Stimulated activated CD8-positive, alpha-beta memory T cell treated with anti-CD3 and anti-CD28 coated beads, Interleukin-15, amount 100 ng/mL, for 1 hour (primary cell): ENCODE data around the gene KRTAP5-3.

Experiments
- DNase-seq: peaks from one replicate; pipeline ENCODE4 v3.0.0-alpha.2; 2020; ENCODE audit warnings: low read depth

KRTAP5-3 gene

DNA sequence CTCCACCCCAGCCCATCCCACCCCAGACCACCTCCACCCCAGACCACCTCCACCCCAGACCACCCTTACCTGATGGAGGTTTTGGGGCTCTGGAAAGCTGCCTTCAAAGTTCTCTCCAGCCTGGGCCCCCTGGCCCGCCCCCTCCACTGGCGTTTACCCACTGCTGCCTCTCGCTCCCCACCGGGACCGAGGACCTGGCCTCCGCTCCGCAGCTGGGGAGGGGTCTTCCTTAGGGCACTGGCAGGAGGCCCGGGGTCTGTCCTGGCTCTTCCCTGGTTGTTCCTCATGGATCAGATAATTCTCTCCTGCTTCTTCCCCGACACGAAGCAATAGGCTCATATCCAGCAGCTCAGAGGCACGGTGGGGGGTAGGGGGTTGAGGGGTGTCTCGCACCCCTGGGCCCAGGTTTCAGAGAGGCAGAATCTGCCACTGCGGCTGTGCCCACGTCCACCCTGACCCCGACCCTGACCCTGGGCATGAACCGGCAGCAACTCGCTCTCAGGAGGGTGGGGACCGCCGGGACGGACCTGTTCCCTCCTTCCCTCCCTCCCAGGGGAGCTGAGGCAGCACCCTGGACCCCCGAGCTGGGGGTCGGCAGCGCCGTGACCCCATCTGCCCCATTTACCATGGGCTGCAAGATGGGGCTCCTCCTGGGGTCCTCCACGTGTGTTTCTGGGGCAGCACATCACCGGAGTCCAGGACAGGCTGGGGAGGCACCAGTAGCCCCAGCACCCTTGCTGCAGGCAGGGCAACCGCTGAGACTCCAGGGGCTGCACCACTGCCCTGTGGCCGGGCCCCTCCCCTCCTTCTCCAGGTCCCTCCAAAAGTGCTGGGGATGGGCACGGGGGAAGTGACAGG lies 34.3 kb upstream of the KRTAP5-3 start:
- DNase-seq = no peak

DNA sequence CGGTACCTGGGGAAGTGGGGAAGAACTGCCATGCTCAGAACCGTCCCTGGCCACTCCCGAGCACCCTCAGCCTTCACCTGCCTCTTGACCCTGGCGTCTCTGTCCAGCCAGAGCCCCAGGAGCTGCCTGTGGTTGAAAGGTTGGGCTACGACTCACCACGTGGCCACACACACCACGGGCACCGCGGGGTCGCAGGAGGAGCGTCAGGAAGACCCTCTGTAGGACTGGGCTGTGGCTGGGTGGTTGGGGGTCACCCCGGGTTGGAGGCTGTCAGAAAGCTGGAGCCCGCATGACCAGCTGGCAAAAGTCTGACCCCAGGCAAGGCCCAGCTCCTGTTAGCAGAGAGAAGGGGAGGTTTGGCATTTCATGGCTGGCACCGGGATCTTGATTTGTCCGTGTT lies 32.8 kb upstream of the KRTAP5-3 start:
- no peak for DNase-seq

DNA sequence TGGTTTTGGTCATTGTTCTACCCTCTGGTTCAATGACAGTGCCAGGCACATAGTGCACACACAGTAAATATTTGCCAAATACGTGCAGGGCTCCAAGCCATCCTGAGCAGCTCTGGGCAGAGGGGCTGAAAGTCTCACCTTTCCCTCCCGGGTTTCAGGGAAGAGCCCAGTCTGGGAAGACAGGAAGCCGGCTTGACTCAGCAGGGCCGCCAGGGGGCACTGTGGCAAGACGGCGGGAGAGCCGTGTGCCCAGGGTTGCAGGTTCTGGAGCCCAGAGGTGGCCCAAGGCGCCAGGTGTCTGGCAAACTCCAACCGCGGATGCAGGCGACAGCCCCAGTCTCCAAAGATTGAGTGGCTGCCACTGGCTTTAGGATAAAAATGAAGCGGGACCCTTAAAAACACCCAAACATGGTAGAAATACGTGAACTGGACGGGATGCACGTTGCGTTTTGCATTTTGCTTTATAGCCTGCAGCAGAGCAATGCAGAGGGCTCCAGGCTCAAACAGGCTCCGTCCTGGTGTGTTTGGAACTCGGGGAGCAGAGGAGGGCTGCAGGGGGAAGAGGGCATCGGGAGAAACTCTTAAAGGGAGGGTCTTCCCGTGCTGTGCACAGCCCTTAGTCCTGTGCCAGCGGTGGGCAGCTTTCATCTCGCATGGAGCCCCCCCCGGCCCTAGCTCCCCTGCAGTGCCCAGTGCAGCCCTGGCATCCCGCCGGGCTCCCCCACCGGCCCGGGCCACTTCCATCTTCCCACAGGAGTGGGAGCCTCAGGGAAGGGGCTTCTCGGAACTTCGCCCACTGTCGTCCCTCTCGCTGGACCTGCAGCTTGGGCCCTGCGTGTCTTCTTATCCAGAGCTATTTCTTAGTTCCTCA lies 32.0 kb upstream of the KRTAP5-3 start:
- DNase-seq = no peak

DNA sequence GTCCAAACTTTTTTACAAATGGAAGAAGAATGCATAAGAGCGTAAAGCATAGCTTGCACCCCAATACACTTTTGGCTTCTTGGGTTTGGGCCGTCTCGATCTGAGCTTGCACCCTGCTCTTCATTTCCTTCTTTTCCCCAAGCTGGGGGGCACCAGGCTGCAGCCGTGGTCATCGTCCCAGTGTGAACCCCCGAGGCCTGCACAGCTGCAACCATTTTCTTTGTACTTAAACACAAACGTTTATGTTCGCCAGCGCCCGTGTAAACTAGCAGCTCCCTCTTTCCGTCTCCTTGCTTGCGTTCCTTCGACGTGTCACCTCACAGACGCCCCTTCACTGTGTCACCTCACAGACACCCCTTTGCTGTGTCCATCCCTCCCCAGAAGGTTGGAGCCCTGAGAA lies 31.4 kb upstream of the KRTAP5-3 start:
- DNase-seq = no peak

DNA sequence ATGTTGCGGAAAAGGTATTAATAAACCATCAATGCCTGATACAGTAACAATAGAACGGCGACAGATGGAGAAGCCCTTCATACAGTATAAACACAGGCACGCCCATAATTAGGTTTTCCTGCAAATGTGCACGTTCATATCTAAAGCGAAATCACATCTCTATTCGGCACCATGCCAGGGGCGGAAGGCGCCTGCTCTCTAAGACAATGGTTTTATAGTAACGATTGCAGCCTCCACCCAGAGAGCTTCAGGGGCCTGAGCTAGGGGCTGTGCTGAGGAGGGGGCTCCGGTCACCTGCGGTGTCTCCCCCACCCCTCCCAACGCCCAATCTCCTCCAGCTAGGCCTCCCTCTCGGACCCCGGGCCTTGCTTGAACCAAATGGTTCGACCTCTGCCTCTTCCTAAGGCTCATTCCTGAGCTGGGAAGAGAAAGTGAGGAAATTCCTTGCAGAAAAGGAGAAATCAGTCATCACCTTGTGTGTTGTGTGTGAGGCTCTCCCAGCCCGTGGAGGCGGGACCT lies 30.9 kb upstream of the KRTAP5-3 start:
- DNase-seq = no peak

DNA sequence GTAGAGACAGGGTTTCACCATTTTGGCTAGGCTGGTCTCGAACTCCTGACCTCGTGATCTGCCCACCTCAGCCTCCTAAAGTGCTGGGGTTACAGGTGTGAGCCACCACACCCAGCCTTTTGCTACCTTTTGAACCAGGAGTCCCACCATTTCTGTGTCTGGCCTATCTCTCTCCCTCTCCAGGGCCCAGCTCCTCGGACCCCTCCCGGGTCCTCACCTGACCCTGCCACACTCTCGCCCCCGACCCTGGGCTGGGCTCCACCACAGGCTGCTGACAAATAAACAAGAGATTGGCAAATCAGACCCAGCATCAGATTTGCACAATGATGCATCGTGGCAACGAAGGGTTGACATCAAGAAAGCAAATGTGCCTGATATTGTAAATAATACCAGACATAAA lies 30.1 kb upstream of the KRTAP5-3 start:
- DNase-seq = no peak

DNA sequence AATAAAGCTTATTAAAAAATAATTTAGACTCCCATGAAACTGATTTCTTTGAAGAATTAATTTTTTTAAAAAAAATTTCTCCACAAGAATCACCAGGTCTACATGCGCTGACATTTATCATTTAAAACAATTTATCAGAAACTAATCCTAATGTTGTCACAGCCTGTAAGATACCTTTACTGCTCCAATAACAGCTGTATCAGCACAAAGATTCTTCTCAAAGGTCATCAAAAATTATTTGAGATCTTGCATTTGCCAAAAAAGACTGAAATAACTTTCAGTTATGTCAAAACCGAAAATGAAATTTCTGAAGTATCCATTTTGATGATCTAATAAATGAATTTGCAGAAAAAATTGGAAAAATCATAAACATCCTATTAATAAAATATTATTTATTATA lies 29.4 kb upstream of the KRTAP5-3 start:
- DNase-seq = no peak

DNA sequence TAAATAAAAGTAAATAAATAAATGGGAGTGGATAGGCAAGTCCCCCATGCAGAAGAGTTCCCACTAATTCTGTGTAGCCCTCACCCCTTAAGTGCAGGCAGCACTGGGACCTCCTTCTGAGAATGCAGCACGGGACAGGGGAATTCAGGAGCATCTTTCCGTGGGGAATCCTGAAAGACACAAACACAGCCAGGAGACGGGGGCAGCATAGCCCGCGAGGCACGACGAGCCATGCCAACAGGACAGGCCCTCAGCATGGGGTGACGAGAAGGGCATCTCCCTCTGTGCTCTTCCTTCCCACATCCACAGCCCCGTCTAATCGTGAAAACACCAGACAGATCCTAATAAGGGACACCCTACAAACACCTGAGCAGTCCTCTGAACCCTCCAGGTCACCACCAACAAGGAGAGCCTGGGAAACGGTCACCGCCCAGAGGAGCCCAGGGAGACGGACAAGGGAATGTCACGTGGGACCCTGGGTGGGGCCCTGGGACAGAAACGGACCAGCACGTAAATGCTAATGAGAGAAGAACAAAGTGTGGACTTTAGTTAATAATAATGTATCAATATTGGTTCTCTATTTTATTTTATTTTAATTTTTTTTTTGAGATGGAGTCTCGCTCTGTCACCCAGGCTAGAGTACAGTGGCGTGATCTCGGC lies 28.2 kb upstream of the KRTAP5-3 start:
- no peak for DNase-seq

DNA sequence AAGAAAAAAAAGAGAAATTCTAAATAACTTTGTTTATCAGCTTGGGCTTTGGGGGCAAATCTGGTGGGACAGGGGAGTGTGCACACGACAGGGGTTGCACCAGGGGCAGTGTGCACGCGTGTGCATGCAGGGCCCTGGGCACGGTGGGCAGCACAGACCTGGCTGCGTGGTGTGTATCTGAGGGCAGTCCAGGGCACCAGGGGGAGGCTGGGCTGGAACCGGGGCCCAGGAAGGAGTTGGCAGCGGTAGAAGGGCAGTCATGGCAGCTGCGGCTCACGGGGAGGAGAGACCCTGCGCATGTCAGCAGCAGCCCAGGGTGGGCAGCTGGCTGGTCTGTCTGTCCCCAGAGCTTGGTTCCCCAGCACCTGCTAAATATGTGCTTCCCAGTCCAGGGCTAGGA lies 25.6 kb upstream of the KRTAP5-3 start:
- no peak for DNase-seq

DNA sequence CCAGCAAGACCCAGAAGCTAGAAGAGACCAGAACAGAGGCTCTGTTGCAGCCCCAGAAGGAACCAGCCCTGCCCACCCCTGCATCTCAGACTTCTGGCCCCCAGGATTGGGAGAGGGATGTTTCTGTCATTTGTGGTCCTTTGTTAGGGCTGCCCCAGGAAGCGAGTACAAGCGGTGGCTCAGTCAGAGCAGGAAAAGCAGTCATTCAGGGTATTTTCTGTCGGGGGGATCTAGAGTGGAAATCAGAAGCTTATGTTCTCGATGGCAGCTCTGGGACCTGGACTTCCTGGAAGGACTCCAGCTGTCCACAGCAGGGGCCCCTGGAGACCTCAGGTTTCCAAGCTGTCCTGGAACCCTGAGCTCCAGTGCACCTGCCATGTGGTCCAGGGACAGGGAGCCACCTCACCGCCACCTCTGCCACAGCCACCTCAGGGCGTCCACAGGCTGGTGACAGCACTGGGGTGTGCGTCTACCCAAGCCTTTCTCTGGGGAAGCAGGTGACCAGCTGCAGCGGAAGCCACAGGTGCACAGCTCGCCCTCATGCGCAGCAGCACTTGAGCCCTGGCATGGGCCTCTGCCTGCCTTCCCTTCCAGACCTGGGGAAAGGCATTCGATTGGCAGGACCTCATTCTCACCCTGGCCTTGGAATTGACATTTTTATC lies 23.9 kb upstream of the KRTAP5-3 start:
- DNase-seq = no peak

DNA sequence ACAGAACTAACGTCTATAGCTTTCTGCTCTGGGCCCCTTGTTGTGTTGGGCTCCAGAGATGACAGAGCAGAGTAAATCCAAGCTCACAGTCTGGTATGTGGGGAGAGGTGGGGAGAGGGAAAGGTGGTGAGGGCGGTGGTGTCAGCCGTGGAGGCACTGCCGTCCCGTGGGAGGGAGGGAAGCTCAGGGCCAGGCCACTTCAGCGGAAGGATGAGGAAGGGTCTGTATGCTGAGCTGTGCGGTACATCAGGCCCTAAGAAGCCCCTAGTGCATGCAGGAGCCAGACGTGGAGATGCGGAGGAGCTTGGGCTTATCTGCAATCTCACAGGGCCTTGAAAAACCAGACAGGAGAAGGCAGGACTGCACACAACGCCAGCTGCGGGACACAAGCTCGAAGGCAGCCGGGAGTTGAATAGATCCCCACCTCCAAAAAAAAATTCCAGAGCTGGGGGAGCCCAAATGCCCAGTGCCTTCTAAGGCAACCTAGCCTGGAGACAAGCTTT lies 22.9 kb upstream of the KRTAP5-3 start:
- no peak for DNase-seq

DNA sequence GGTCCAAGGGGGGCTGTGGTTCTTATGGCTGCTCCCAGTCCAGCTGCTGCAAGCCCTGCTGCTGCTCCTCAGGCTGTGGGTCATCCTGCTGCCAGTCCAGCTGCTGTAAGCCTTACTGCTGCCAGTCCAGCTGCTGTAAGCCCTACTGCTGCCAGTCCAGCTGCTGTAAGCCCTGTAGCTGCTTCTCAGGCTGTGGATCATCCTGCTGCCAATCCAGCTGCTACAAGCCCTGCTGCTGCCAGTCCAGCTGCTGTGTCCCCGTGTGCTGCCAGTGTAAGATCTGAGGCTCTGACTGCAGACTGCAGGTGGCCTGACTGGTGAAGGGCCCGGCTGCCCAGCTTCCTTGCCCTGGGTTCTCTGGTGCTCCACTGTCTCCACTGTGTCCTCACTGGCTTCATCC lies 22.0 kb upstream of the KRTAP5-3 start:
- no peak for DNase-seq

DNA sequence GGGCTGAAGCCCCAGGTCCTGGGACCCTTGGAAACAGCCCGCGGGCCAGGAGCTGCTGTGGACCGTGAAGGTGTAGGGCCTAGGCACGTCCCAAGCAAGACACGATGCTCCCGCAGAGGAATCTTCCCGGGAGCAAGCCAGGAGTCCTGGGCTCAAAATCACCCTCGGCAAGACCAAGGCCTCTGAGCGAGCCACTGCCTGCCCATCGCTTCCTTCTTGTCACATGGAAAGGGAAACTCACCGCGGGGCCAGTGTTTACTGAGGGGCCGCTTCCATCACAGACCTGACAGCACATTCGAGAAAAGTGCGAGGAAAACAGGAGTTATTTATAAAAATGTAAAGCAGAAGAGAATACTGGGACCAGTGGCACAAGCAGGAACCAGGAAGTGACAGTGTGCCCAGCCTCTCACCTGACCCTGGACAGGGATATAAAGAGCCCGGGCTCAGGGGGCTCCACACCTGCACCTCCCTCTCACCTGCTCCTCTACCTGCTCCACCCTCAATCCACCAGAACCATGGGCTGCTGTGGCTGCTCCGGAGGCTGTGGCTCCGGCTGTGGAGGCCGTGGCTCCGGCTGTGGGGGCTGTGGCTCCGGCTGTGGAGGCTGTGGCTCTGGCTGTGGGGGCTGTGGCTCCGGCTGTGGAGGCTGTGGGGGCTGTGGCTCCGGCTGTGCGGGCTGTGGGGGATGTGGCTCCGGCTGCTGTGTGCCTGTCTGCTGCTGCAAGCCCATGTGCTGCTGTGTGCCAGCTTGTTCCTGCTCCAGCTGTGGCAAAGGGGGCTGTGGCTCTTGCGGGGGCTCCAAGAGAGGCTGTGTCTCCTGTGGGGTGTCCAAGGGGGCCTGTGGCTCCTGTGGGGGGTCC lies 21.3 kb upstream of the KRTAP5-3 start, which contains the start of gene KRTAP5-5:
KRTAP5-5 (plus strand) TSS at position 450 of the 860 bp plus-strand sequence; CDS start at position 516, 66 bp downstream.
- no peak for DNase-seq

DNA sequence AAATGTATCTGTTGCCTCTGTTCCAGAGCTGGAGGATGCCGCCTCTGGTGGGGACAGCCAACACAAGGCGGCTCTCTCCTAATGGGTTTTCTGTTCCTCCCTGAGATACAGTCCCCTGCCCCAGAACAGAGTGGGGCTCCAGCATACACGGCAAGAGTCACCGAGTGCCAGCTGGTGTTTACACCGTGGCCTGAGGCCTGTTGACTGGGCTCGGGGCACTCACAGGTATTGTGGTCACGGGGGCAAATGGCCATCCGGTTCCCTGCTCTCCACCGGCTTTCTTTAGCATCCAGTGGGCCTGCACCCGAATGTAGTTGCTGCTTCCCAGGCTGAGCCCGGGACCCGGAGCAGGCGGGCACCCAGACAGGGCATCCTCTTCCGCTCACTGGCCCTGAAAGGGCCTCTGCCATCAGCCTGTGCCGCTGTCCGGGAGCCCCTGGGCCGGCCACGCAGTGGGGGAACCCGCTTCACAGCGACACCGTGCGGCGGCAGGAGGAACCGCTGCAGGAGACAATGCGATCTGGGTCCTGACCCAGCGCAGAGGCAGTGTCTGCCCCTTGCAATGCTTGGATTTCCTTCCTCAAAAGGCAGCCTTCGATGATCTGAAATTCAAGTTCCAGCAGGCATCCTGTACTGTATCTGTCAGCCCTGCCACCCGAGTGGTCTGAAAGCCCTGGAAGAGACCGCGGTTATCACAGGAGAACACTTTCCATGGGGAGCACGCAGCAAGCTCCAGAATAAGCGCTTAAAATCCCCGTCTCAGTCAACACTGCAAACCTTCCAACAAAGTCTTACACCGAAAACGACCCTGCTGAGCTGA lies 20.5 kb upstream of the KRTAP5-3 start:
- peak; percentile 26 for DNase-seq

DNA sequence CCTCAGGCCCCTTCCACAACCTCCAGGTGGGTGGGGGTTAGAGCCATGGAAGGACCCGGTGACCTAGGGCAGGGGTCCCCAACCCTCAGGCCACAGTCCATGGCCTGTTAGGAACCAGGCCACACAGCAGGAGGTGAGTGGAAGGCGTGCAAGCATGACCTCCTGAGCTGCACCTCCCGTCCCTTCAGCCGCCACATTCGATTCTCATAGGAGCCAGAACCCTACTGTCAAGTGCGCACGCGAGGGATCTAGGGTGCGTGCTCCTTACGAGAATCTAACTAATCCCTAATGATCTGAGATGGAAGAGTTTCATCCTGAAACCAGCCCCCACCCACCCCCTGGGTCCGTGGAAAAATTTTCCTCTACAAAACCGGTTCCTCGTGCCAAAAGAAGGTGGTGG lies 17.3 kb upstream of the KRTAP5-3 start:
- no peak for DNase-seq

DNA sequence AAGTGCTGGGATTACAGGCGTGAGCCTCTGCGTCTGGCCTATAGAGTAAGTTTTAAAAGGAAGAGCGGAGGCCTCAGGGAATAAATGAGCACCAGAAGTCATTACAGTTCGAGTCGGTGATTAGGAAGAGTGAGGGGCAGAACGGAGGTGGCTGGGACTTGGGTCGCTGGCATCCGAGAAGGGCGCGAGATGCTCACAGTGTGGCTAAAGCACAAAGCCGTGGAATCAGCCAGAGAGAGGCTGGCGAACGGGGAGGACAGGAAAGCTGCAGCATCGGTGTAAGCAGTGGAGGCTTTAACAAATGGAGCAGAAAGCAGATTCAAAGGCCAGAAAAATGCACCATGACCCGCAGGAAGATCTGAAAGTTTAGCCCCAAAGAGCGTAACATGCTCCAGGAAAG lies 16.4 kb upstream of the KRTAP5-3 start:
- no peak for DNase-seq

DNA sequence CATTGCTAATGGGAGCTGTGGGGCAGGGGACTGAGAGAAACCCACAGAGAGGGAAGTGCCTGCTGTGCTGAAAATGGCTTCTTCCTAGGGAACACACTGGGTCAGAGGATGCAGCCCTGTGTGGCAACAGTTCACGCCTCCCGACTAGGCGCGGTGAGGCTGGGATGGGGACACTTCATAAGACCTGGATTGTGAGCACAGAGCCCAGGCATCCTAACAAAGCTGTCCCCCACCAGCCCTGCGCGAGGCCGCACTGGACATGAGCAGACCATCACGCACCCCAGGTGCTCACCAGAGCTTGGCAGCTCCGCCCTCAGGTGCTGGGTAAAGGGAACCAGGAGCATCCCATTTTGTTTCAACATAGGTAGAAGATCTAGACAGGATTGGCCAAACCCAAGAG lies 15.5 kb upstream of the KRTAP5-3 start:
- DNase-seq = no peak

DNA sequence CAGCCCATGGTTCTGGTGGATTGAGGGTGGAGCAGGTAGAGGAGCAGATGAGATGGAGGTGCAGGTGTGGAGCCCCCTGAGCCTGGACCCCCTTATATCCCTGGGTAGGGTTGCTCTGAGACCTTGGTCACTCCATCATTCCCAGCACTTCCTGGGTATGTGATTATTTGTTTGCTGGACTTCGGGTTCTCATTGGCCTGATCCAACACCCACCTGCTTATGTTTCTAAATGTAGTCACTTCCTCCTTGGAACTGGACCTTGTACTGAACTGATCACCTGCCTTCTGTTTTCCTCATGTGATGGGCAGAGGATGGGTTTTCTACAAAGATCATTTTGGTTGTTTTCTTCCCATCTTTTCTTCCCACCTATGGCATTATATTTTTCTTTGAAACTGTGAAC lies 13.8 kb upstream of the KRTAP5-3 start, which contains the start of gene KRTAP5-4:
KRTAP5-4 (minus strand) TSS at position 53 of the 400 bp plus-strand sequence; CDS start at position 8, 45 bp downstream.
- DNase-seq = no peak

DNA sequence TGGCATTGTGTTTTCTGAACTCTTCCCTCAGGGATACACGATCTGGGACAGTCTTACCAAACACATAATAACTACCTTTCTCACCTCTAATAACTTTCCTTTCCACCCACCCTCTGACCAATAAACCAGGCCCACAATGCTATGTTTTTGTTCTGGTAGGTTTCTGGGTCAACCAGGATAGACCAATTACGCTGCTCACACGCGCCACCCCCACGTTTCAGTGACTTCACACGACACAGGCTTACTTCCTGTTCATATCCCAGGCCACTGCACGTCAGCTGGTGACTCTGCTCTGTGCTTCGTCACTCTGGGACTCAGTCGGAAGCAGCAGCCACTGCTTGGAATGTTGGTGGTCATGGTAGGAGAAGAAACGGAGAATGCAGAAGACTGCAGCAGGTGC lies 11.2 kb upstream of the KRTAP5-3 start:
- DNase-seq = no peak

DNA sequence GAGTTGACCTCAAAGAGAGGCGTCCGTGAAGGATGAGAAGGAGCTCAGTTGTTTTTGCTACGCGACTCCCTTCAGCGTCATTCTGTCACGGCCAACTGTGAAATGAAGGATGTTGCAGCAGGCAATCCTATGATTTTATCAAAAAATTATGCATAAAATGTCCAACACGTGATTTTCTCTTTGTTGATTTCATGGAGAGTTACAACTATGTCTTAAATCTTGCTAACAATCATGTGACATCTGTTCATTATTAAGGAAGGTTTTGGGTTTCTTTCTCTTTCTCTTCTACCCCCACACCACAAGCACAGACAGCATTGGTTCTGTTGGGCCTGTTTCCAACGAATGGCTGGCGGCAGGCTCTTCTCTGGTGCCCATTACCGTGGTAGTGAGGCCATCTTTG lies 10.0 kb upstream of the KRTAP5-3 start:
- no peak for DNase-seq
